Measurements from ENCODE around the gene UST. TPM values are rescaled to one million over a fixed set of nuclear protein-coding genes. Genes with fewer than 3 reads are reported as not detected.

UST gene
- polyA plus RNA-seq, 1 donor from 2014 or later, result 7.5 TPM

DNA sequence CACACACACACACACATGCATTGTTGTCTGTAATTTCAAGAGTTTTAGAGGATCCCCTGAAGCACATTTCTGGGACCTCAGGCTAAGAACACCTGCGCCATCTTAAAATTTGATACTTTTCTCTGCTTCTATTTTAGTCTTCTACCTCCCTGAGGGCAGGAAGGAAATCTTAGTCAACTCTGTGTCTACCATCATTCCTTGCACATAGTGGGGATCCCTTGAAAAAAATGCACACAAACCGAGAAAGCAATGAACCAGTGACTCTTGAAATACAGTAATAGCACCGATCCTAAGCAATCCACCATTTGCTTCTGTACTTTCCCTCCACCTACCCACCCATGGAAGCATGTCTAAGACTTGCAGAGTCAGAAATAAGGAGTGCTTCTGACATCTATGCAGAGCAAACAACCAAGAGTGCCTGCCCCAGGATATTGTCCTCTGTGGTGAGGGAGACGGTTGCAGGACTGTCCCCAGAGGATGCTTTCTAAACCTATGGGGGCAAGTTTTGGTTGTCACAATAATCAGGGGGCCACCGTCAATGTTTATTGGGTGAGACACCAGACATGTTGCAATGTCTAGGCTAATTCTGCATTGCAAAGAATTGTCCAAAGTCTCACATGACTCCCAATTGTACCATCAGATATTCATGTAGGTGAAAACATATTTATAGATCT lies 362.7 kb downstream of the UST start:
- no peak for TF ChIP-seq RAD21 (conservative IDR thresholded peaks at IDR 0.05)
- TF ChIP-seq, protein P1, sequence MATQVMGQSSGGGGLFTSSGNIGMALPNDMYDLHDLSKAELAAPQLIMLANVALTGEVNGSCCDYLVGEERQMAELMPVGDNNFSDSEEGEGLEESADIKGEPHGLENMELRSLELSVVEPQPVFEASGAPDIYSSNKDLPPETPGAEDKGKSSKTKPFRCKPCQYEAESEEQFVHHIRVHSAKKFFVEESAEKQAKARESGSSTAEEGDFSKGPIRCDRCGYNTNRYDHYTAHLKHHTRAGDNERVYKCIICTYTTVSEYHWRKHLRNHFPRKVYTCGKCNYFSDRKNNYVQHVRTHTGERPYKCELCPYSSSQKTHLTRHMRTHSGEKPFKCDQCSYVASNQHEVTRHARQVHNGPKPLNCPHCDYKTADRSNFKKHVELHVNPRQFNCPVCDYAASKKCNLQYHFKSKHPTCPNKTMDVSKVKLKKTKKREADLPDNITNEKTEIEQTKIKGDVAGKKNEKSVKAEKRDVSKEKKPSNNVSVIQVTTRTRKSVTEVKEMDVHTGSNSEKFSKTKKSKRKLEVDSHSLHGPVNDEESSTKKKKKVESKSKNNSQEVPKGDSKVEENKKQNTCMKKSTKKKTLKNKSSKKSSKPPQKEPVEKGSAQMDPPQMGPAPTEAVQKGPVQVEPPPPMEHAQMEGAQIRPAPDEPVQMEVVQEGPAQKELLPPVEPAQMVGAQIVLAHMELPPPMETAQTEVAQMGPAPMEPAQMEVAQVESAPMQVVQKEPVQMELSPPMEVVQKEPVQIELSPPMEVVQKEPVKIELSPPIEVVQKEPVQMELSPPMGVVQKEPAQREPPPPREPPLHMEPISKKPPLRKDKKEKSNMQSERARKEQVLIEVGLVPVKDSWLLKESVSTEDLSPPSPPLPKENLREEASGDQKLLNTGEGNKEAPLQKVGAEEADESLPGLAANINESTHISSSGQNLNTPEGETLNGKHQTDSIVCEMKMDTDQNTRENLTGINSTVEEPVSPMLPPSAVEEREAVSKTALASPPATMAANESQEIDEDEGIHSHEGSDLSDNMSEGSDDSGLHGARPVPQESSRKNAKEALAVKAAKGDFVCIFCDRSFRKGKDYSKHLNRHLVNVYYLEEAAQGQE (IDR thresholded peaks at IDR 0.05; ENCODE audit: borderline replicate concordance), result no peak
- Histone ChIP-seq H3K36me3 (ENCODE audit: insufficient read depth, low read length) (no peaks in the 10 kb centered on the region), H3K4me2 (ENCODE audit: low read length) (no peak overlapping the region), H3K9ac (ENCODE audit: low read length) (no peak overlapping the region), H3K27ac (ENCODE audit: low read length) (no peak overlapping the region), H3K9me3 (ENCODE audit: low read length) (no peaks in the 10 kb centered on the region), H3K4me3 (ENCODE audit: low read length) (no peak overlapping the region), H3F3A (ENCODE audit: insufficient read depth, low read length, poor library complexity, severe bottlenecking) (no peaks in the 10 kb centered on the region), H2AFZ (ENCODE audit: low read depth, low read length) (no peak overlapping the region), H3K27me3 (ENCODE audit: insufficient read depth, low read depth, low read length) (no peaks in the 10 kb centered on the region), H3K79me2 (replicated peaks; ENCODE audit: insufficient read depth, low read length) (no peaks in the 10 kb centered on the region), H3K9me2 (ENCODE audit: insufficient read depth, low read length) (no peaks in the 10 kb centered on the region), H4K20me1 (ENCODE audit: insufficient read depth) (no peaks in the 10 kb centered on the region)

DNA sequence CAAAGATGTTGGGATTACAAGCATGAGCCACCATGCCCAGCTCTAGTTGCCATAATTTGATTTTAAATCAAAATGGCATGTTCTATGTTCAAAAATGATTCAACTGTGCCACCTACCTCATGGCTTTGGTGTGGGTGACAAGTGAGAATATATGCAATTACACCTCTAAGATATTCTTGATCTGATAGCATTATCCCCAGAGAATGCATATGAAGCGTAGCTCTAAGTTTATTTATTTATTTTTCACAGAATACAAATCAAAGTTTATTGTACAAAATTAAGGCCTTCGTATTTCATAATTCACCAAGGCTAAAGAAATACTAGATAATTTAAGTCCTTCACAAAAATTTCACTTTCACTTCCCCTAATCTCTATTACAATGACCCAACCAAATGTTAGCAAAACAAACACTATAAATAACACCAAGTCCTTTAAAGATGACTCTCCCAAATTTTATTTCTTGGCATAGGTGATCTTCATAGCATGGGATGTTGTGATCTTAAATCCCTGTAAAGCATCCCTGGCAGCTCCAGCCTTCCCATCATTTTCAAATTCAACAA lies 364.8 kb downstream of the UST start:
- no peak overlapping the region for H3K27ac ChIP-seq (ENCODE audit: low read length)
- no peaks in the 10 kb centered on the region for H4K20me1 ChIP-seq (ENCODE audit: insufficient read depth)
- no peaks in the 10 kb centered on the region for H3K9me2 ChIP-seq (ENCODE audit: insufficient read depth, low read length)
- H3K36me3 ChIP-seq (ENCODE audit: insufficient read depth, low read length), result no peaks in the 10 kb centered on the region
- no peak overlapping the region for H3K4me2 ChIP-seq (ENCODE audit: low read length)
- H3K79me2 ChIP-seq (replicated peaks; ENCODE audit: insufficient read depth, low read length), result no peaks in the 10 kb centered on the region
- H3K9me3 ChIP-seq (ENCODE audit: low read length), result no peaks in the 10 kb centered on the region
- TF ChIP-seq EZH2 (IDR thresholded peaks at IDR 0.05; ENCODE audit: borderline replicate concordance, insufficient read depth, low read length, poor library complexity, severe bottlenecking), result no peak
- no peaks in the 10 kb centered on the region for H3F3A ChIP-seq (ENCODE audit: insufficient read depth, low read length, poor library complexity, severe bottlenecking)
- H3K9ac ChIP-seq (ENCODE audit: low read length), result no peak overlapping the region
- H2AFZ ChIP-seq (ENCODE audit: low read depth, low read length), result no peak overlapping the region
- no peaks in the 10 kb centered on the region for H3K27me3 ChIP-seq (ENCODE audit: insufficient read depth, low read depth, low read length)
- no peak overlapping the region for H3K4me3 ChIP-seq (ENCODE audit: low read length)

DNA sequence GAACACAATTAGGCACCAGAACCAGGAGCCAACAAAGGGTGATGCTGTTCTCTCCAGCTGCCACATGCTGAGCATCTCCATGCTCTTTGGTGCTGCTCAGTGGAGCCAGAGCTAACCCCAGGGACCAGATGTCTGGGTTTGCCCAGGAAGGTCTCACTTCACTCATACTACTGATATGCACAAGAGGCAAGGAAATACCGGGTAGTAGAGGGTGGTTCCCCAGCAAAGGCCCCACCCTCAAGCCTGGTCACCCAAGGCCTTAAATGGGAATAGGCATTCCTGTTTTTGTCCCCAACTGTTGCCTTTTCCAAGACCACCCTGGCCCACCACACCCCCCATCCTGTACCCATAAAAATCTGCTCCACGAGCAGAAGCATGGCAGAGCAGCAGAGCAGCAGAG lies 366.1 kb downstream of the UST start:
- no peaks in the 10 kb centered on the region for H4K20me1 ChIP-seq (ENCODE audit: insufficient read depth)
- no peaks in the 10 kb centered on the region for H3K27me3 ChIP-seq (ENCODE audit: insufficient read depth, low read depth, low read length)
- no peaks in the 10 kb centered on the region for H3F3A ChIP-seq (ENCODE audit: insufficient read depth, low read length, poor library complexity, severe bottlenecking)
- H3K9me2 ChIP-seq (ENCODE audit: insufficient read depth, low read length), result no peaks in the 10 kb centered on the region
- no peak overlapping the region for H3K27ac ChIP-seq (ENCODE audit: low read length)
- TF ChIP-seq, protein P2, sequence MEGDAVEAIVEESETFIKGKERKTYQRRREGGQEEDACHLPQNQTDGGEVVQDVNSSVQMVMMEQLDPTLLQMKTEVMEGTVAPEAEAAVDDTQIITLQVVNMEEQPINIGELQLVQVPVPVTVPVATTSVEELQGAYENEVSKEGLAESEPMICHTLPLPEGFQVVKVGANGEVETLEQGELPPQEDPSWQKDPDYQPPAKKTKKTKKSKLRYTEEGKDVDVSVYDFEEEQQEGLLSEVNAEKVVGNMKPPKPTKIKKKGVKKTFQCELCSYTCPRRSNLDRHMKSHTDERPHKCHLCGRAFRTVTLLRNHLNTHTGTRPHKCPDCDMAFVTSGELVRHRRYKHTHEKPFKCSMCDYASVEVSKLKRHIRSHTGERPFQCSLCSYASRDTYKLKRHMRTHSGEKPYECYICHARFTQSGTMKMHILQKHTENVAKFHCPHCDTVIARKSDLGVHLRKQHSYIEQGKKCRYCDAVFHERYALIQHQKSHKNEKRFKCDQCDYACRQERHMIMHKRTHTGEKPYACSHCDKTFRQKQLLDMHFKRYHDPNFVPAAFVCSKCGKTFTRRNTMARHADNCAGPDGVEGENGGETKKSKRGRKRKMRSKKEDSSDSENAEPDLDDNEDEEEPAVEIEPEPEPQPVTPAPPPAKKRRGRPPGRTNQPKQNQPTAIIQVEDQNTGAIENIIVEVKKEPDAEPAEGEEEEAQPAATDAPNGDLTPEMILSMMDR (IDR thresholded peaks at IDR 0.05; ENCODE audit: poor library complexity, severe bottlenecking), result no peak
- TF ChIP-seq EZH2 (IDR thresholded peaks at IDR 0.05; ENCODE audit: borderline replicate concordance, insufficient read depth, low read length, poor library complexity, severe bottlenecking), result no peak
- no peak for TF ChIP-seq MXI1 (conservative IDR thresholded peaks at IDR 0.05; ENCODE audit: poor library complexity, severe bottlenecking)
- TF ChIP-seq TAF1 (IDR thresholded peaks at IDR 0.05; ENCODE audit: low read depth), result no peak
- TF ChIP-seq, protein P1 (IDR thresholded peaks at IDR 0.05; ENCODE audit: borderline replicate concordance), result no peak
- no peak for TF ChIP-seq EP300 (conservative IDR thresholded peaks at IDR 0.05; ENCODE audit: poor library complexity, severe bottlenecking)
- no peak for TF ChIP-seq POLR2AphosphoS5 (IDR thresholded peaks at IDR 0.05)
- no peak for TF ChIP-seq RAD21 (conservative IDR thresholded peaks at IDR 0.05)
- no peak for TF ChIP-seq SMC3 (conservative IDR thresholded peaks at IDR 0.05; ENCODE audit: poor library complexity)
- H3K9ac ChIP-seq (ENCODE audit: low read length), result no peak overlapping the region
- no peaks in the 10 kb centered on the region for H3K79me2 ChIP-seq (replicated peaks; ENCODE audit: insufficient read depth, low read length)
- no peak overlapping the region for H2AFZ ChIP-seq (ENCODE audit: low read depth, low read length)
- no peak overlapping the region for H3K4me2 ChIP-seq (ENCODE audit: low read length)
- H3K36me3 ChIP-seq (ENCODE audit: insufficient read depth, low read length), result no peaks in the 10 kb centered on the region
- no peaks in the 10 kb centered on the region for H3K9me3 ChIP-seq (ENCODE audit: low read length)
- no peak overlapping the region for H3K4me3 ChIP-seq (ENCODE audit: low read length)
